HG02943 (cell line): ENCODE data around the gene PTPRN2.
"Not testable (repeated sequence)": the region's sequence is repeated elsewhere in the genome, so short reads cannot be mapped to it uniquely, and the experiment has no call there.

ENCODE experiments used
- ATAC-seq: cut with Tn5 transposase; IDR thresholded peaks from one replicate; pipeline ENCODE4 v1.9.1; 2021; ENCODE audit warnings: mild to moderate bottlenecking, low read depth, moderate library complexity; ENCODE audit not compliant: unreplicated experiment

PTPRN2 gene

DNA sequence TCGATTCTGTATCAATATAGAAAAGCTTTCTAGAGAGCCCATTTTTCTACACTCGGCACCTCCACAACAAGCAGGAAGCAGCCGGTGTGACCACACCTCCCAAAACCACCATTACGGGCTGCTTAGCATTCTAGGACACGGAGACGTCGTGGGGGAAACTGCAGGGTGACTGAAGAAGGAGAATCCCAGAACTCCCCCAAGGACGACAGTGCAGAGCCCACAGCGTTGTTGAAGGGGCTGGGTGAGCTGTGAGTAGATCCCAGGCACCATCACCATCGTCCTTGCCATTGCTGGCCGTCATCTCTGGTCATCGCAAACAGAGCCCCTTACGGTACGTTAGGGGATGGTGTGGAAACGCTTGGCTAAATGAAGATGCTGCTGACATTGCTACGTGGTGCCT lies 351.8 kb downstream of the PTPRN2 start:
- no peak for ATAC-seq

DNA sequence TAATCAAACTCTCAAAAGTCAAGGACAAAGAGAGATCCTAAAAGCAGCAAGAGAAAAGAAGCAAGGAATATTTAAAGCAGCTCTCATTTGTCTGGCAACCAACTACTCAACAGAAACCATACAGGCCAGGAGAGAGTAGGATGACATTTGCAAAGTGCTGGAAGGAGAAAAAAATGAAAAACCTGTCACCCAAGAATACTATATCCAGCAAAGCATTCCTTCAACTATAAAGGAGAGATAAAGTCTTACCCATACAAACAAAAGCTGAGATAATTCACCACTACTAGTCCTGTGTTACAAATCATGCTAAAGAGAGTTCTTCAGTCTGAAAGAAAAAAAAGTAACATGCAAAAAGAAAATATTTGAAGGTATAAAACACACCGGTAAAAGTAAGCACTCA lies 357.7 kb downstream of the PTPRN2 start:
- ATAC-seq, result no peak

DNA sequence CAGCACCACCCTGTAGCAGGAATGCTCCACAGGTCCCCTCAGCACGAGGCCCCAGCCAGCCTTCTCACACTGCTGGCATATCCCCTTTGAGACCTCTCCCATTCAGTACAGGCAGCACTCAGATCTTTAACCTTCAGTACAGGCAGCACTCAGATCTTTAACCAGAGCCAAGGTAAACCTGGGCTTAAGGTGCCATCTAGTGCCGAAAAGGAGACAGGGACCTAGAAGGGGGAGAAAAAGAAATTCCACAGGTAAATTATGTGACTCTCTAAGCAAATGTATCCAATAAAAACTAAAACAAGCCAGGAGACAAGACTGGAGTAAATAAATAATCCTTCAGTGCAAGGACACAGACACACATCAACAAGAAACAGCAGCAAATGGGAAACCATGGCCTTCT lies 358.6 kb downstream of the PTPRN2 start:
- no peak for ATAC-seq

DNA sequence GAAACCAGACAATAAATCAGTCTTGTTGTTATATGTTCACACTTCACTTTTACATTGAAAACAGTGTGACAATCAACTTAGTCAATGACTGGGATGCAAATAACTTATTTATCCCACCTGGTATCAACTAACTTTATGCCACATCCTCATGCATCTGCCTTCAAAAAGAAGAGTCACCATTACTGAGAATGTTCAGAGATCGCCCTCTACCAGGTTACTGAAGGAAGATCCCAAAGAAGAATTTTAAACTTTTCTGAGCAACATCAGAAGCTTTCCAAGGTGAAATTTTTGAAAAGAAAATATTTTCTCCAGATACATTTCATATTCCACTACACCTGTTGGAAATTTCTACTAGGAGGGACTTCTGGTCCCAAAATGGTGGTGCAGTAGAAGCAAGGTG lies 359.5 kb downstream of the PTPRN2 start:
- ATAC-seq, result no peak

DNA sequence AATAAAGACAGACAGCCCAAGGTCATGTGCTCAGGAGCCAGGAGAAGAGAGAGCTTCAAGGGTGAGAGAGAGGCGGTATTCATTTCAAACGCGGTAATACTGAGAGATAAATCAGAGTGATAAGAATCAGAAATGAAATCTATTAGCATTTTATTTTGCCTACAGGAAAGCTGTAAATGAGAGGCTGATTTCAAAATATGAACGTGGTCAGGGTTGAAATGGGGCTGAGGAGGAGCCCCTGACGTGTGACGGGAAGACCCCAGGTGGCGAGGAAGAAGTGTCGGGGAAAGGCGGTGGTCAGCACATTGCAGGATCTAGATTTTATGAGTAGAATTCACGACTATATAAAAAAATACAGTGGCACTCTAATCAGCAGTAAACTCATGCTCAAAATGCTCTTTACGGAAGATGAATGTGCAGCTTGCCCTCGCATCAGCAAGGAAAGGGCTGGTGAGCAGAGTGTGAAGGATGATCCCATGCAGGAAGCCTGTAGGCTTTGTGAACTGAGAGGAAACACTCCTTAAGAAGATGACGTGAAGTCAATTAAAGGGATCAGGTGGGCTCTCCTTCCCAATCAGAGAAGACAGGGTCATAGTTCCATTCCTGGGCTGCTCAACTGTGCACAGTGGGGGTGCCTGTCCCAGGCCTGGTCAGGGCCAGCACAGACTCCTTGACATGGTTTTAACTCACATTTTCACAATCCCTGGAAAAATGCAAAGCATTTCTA lies 360.2 kb downstream of the PTPRN2 start:
- ATAC-seq, result no peak

DNA sequence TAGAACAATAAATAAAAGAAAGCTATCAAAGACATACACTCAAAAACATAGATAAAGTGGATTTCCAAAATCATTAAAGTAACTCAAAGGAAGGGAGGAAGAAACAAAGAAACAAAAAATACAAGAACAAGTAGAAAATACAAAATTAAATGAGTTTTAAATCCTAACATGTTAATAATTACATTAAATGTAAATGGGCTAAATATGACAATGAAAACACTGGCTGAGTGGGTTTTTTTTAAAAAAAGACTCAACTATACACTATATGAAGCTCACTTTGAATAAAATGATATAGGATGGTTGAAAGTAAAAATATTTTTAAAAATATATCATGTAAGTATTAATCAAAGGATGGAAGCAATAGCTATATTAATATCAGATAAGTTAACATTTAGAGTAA lies 371.4 kb downstream of the PTPRN2 start:
- no peak for ATAC-seq

DNA sequence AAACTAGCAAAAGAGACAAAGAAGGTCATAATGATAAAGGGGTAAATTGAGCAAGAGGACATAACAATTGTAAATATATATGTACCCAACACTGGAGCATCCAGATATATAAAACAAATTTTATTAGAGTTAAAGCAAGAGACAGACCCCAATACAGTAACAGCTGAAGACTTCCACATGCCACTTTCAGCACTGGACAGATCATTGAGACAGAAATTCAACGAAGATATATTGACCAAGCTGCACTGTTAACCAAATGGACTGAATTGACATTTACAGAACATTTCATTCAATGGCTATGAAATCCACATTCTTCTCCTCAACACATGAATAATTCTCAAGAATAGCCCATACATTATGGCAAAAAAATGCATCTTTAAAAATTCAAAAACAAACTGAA lies 378.2 kb downstream of the PTPRN2 start:
- no peak for ATAC-seq

DNA sequence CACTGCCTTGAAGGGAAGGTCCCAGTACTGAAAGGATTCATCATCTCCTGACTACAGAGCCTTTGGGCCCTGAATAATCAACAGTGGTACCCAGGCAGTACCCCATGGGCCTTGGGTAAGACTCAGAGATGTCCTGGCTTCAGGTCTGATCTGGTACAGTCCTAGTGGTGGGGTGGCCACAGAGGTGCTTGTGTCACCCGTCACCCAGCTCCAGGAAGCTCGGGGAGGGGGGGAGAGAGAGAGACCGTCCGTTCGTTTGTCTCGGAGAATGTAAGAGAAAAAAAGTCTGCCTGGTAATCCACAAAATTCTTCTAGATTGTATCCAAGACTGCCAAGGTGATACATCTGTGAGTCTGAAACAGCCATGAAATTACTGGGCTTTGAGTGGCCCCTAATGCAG lies 381.3 kb downstream of the PTPRN2 start:
- ATAC-seq, result no peak

DNA sequence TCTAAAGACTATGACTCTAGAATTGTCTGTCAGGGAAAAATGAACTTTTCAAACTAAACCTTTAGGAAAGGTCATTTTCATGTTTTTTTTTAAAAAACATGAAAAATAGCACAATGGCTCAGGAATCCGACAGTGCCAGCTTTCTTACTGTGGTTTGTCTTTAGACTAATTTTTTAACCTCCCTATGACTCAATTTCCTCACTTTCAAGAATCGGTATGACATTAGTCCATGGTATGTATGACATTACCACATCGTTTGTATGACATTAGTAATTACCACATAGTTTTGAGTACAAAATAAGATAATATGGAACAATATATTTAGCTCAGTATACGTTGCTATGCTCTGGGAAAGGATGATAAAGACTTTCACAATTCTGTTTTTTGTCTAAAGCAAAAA lies 383.2 kb downstream of the PTPRN2 start:
- ATAC-seq, result no peak

DNA sequence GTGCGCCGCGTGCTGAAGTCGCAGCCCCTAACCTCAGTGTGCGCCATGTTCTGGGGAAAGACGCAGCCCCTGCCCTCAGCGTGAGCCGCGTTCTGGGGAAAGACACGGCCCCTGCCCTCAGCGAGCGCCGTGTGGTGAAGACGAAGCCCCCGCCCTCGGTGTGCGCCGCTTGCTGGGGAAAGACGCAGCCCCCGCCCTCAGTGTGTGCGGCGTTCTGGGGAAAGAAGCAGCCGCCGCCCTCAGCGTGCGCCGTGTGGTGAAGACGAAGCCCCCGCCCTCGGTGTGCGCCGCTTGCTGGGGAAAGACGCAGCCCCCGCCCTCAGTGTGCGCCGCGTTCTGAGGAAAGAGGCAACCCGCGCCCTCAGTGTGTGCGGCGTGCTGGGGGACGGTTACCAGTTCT lies 383.7 kb downstream of the PTPRN2 start:
- ATAC-seq, result not testable (repeated sequence)

DNA sequence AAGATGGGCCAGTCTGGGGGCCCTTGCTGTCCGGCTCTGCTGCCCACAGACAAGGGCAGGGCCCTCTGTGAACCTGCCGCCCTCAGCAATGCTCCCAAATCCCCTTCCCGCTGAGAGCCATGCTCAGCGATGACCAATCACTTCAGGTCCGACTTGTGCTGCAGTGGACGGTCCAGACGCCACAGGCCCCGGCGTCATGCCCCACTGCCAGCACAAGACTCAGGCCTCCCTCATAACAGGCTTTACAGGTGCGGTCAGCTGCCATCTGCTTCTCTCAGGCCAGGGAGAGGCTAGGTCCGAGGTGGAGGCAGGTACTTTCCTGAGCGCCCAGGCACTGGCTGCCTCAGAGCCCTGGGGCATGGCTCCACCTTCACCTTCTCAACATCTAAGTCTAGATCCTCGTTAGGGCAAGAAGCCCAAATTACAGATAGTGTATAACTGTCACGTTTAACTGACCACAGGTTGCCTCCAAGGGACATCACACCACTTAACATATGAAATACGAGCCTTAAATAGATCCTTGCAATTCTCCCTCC lies 393.2 kb downstream of the PTPRN2 start:
- ATAC-seq, result no peak

DNA sequence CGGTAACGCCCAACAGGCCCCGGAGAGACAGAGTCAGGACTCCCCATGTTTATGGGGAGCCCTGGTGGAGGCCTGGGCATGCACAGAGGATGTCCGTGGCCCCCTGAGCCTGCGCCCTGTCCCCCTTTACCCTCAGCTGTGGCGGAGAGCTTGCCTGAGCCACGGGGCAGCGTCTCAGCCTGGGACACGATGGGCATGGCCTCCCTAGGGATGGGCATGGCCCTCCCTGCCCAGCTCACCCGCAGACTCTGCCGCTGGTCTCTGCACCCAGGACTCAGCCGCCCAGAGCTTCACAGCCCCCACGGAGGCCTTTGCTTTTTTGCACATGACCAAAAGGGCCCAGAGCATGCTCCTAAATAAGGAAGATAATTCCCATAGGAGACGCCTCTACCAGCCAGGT lies 394.2 kb downstream of the PTPRN2 start:
- ATAC-seq, result no peak

DNA sequence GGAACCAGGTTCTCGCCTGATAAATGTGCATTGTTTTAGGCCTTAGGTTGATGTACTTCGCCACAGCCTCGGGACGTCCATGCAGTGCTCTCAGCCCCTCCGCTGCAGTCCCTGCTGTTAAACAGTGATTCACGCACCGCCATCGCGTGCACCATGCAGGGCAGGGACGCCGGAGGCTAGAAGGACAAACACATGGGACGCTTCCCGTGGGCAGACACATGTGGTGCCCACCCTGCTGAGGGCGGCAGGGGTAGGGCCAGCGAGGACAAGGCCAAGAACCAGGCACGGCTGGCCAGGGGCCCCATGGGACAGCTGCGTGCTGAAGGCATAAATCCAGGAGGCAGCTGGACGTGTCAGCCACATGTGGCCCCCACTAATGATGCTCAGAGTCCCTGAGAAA lies 394.7 kb downstream of the PTPRN2 start:
- ATAC-seq, result no peak

DNA sequence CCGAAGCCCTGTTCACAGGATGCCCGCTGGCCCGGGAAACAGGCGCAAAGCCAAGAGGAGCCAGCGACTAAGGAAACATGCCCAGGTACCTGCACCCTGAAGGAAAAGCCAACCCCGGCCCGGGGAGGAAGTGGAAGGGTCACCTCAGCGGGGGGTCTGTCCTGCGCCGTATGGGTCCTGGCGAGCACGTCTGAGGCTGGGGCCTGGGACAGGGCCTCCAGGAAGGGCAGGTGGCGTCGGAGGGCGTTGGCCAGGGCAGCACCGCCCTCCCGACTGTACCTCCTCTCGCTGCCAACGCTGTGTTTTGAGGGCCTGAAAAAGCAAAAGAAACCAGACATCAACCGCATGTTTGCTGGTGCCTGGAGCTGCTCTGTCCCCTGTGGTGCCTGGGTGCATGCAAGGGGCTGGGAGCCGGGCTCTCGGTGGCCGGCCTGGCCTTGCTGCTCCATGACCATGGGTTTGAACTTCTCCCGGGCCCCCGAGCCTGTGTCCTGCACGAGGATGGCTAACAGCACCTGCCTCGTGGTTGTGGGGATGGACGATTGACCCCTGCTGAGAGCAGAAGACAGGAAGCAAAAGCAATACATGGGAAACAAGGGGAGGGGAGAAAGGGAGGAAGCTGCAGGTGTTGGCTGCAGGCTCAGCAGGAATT lies 395.3 kb downstream of the PTPRN2 start:
- ATAC-seq, result no peak

DNA sequence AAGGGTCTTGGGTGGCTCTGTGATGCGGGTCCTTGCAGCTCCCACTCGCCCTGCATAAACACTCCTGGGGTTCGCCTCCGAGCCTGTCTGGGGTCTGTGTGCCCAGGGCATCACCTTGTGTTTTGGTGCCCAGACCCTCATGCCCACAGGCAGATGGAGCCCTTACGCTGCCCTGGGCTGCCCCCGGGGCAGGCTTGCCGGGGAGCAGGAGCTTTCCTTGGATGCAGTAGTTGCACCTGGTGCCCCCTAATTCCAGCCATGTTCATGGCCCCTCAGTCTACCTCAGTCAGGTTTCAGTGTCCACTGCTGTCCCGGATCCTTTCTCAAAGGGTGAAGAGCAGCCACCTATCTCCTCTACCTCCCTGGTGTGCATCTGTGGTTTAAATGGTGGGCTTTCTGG lies 396.0 kb downstream of the PTPRN2 start:
- ATAC-seq, result no peak

DNA sequence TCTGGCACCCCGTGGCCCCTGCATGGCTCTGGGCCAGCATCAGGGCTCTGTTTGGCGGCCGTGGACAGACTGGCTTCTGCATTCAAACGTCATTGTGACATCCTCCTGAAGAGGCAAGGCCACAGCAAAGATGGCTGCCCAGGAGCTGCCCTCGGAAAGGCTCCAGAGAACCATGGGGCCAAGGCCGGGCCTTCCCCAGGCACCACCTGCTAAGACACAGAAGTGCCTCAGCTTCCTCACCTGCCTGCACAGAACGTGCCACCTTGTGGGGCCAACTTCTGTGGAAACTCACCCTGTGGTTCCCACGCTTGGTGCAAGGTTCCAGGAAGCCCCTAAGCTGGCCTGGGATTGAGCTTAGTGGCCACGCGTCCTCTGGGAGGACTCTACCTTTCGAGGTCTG lies 396.9 kb downstream of the PTPRN2 start:
- ATAC-seq, result no peak

DNA sequence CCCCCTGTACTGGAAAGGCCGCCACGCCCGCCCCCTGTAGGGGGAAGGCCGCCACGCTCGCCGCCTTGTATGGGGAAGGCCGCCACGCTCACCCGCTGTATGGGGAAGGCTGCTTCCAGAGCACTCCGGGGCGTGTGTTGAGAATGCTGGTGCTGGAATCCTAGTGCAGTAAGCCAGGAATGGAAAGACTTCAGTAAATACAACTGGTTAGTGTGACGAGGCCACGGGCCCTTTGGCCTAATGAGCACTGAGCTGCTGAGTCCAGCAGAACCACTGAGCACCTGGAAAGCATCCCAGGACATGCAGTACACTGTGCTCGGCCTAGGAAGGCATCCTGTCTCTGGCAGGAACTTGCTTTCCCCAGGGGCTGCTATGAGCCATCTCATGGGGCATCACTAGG lies 398.9 kb downstream of the PTPRN2 start:
- ATAC-seq, result no peak

DNA sequence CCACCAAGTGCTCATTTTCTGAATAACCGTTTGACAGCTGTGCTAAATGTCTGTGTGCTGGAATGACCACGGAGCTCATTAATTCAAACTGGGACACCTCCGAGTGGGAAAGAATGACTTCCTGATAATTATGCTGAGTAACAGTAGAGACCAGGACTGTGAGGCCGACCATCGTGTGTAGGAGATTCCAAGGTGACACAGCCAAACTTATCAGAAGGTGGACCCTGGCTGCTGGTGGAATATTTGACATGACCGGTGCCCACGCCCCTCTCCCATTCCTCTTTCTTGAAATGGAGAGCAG lies 400.0 kb downstream of the PTPRN2 start:
- ATAC-seq, result no peak

DNA sequence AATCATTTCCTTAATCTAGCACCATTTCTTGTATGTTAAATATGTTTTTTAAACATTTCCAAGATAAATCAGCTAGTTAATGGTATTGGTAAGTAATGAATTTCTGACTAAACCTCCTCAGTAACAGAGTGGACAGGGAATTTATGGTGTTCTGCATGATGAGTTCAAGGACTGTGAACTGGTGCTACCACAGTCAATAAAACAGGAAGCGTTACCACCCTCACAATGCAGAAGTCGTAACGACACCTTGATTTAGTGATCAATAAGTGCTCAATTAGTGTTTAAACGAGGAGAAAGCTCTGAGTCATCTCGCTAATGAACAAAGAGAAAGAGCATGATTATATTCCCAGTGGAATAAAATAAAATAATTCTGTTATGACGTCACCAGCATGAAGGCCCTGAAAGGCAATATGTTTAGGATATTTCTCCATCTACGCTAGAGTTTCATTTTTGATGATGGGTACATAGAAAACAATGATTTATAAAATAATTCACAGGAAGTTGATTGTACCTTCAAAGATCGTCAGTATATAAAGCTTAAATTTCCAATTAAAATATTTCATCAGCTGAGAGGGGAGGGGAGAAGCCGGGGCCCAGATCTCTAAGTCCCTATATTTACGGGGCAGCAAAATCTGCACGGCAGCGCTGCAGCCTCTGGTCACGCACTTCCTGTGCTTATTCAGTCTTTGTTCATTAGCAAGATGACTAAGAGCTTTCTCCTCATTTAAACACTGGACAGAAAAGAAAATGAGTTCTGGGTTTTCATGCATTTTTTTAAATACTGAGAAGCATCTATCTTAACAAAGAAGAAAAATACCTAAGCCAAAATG lies 400.5 kb downstream of the PTPRN2 start:
- no peak for ATAC-seq

DNA sequence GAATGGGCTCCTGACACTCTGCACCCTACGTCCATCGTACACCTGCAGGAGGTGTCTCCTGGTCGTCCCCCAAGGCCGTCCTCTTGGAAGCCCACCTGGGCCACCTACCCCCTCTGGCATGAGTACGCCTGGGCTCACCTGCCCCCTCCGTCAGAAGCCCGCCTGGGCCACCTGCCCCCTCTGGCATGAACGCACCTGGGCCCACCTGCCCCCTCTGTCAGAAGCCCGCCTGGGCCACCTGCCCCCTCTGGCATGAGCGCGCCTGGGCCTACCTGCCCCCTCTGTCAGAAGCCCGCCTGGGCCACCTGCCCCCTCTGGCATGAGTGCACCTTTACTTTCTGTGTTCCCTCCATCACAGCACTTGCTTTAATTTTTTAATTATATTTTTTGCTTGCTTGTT lies 401.2 kb downstream of the PTPRN2 start:
- no peak for ATAC-seq

DNA sequence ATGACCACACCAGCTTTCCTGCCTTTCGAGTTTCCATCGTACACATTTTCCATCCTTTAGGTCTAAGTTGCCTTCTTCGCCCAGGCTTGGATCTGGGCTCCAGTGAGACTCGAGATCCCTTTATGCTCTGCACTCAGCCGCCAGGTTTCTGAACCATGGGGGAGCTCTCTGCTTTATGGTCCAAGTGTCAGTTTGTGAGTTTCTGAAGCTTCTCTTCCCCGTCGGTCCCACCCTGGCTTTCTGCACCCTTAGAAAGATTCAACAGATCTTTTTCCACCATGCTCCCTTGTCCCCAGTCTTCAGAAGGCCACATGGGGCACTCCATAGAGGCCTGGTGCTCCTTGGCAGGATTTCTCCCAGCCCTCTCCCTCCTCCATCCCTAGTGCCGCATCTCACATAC lies 402.0 kb downstream of the PTPRN2 start:
- no peak for ATAC-seq

DNA sequence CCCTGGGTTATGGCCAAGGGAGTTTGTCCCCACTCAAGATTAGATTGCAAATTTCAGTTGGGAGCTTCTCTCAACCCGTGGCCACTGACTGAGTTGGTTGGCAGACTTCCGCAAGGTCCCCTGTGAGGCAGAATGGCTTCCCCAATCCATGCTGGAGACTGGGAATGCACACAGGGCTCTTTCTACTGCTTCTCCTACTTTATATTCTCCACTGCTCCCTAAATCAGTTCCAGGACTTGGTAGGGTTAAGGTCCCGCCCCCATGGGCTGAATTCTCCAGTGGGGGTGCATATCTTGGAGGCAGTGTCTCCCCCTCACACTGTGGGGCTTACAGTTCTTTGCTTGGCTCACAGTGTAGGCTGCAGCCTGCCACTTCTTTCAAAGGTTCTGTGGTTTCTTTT lies 404.2 kb downstream of the PTPRN2 start:
- no peak for ATAC-seq
